ENCODE measurements around the gene PMEPA1.

PMEPA1 gene, protein sequence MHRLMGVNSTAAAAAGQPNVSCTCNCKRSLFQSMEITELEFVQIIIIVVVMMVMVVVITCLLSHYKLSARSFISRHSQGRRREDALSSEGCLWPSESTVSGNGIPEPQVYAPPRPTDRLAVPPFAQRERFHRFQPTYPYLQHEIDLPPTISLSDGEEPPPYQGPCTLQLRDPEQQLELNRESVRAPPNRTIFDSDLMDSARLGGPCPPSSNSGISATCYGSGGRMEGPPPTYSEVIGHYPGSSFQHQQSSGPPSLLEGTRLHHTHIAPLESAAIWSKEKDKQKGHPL

DNA sequence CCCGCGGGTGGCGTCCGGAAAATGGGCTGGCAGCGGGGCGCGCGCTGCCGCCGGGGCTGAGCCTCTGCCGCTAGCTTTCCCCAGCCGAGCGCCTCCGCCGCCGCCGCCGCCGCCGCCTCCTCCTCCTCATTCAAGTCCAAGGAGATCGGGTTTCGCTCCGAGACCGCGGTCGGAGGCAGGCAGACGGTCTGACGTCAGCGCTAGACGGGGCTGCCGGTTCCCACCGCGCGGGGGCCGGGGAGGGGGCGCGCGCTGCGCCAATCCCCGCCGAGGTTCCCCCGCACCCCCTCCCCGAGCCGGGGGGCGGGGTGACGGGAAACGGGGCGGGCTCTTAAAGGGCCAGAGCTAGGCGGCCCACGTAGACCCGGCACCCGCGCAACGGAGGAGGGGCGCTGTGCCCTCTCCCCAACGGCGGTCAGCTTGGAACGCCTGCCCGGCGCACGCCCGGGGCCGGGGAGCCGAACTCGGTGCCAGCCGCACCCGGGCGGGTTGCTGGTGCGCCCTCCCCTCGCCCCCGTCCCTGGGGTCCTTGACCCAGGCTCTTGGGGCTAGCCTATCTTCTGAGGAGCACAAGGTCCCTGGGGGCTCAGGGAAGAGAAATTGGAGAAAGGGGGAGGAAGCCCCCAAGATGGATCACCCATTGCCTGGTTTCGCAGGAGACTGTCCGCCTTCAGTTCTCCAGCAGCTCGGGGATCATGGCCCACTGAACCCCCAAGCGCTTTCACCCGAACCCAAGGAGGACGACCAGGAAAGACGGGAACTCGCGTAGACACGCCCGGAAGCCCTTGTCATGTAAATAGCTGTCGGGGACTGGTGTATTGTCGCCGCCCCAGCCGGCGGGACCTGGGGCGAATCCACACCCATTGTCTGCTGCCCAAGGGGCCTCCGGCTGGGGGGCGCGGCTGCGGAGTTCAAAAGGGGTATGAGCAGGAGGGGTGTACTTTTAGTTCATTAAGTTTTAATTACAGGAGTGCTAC lies at the start of gene PMEPA1:
TSS of gene PMEPA1 (minus strand) at position 193 of the 977 bp plus-strand sequence. CDS start 433 bp downstream, outside the sequence.
- DNase-seq (ENCODE audit: low spot score) = peak; percentile 92

DNA sequence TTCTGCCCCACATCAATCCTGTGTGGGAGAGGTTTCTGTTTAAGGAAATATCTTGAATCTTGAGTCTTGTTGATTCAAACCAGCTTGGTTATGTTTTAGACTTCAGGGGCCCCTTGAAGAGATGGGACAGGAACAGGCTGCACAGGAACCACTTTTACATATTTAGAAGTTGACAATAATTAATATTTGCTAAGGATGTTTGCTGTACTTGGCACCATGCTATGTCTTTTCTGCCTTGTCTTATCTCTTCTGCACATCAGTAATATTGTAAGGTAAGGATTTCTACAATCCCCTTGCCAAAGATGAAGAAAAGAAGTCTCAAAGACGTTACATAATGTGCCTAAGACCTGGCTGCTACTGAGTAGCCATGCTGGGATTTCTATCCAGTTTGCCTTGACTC lies 48.0 kb upstream of the PMEPA1 start:
- DNase-seq (ENCODE audit: low spot score) = no peak
- in situ Hi-C loops (cut with MboI; ENCODE audit: low sequenced_read_pairs, unreplicated experiment) = no loop called here
- TF ChIP-seq CTCF (IDR thresholded peaks at IDR 0.05; ENCODE audit: borderline replicate concordance, control extremely low read depth, extremely low read depth, insufficient read depth, missing control alignments) = no peak

More for the DNA sequence above, at the start of gene PMEPA1:
- TF ChIP-seq CTCF (IDR thresholded peaks at IDR 0.05; ENCODE audit: borderline replicate concordance, control extremely low read depth, extremely low read depth, insufficient read depth, missing control alignments) = no peak
- in situ Hi-C loops (cut with MboI; ENCODE audit: low sequenced_read_pairs, unreplicated experiment) = no loop called here

GRCh38 chr20:57756921-57757320 lies 47.1 kb upstream of the PMEPA1 start:
- no peak for DNase-seq (ENCODE audit: low spot score)
- TF ChIP-seq CTCF (IDR thresholded peaks at IDR 0.05; ENCODE audit: borderline replicate concordance, control extremely low read depth, extremely low read depth, insufficient read depth, missing control alignments) = no peak
- in situ Hi-C loops (cut with MboI; ENCODE audit: low sequenced_read_pairs, unreplicated experiment) = no loop called here

DNA sequence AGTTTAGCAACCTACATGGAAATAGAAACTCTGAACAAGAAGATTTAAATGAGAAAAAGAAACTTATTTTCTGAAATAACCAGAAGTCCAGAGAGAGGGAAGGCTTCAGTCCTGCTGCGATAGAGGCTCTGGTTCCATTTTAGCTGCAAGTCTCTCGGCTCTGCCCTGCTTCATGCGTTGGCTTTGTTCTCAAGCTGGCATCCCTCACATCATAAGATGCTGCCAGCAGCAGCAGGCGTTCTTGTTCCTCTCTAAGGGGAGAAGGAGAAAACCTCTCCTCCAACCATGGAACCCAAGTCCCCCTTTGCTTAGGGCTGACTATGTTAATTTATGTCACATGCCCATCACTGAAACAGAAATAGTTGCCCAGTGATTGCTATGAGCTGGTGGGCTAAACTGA lies 46.4 kb upstream of the PMEPA1 start:
- in situ Hi-C loops (cut with MboI; ENCODE audit: low sequenced_read_pairs, unreplicated experiment) = no loop called here
- no peak for TF ChIP-seq CTCF (IDR thresholded peaks at IDR 0.05; ENCODE audit: borderline replicate concordance, control extremely low read depth, extremely low read depth, insufficient read depth, missing control alignments)

GRCh38 chr20:57755609-57756008 lies 45.8 kb upstream of the PMEPA1 start:
- DNase-seq (ENCODE audit: low spot score) = no peak
- no peak for TF ChIP-seq CTCF (IDR thresholded peaks at IDR 0.05; ENCODE audit: borderline replicate concordance, control extremely low read depth, extremely low read depth, insufficient read depth, missing control alignments)
- in situ Hi-C loops (cut with MboI; ENCODE audit: low sequenced_read_pairs, unreplicated experiment) = no loop called here

More for the DNA sequence above, 46.4 kb upstream of the PMEPA1 start:
- DNase-seq (ENCODE audit: low spot score) = no peak

- in situ Hi-C loops (cut with MboI; ENCODE audit: low sequenced_read_pairs, unreplicated experiment) = no loop called here
- DNase-seq (ENCODE audit: low spot score) = no peak
- TF ChIP-seq CTCF (IDR thresholded peaks at IDR 0.05; ENCODE audit: borderline replicate concordance, control extremely low read depth, extremely low read depth, insufficient read depth, missing control alignments) = no peak
Measured at GRCh38 chr20:57754190-57754589, 44.4 kb upstream of the PMEPA1 start.

Measured in GM13976 (cell line).